Peyer's patch (tissue), 4 donors: Measurements from ENCODE around the gene PDE4B. TPM values are rescaled to one million over a fixed set of nuclear protein-coding genes. Genes with fewer than 3 reads are reported as not detected.

Source experiments
- DNase-seq, 3 donors: peaks; one replicate each; pipeline ENCODE4 v3.0.0-alpha.2; 2017 to 2019
- H3K27ac ChIP-seq, 4 donors: fragments of 200-600 bp; sonication (generic); one replicate each; pipeline ENCODE4 v1.5.1; 2016 to 2019
- H3K27me3 ChIP-seq, 2 donors: fragments of 200-600 bp; sonication (generic); one replicate each; pipeline ENCODE4 v1.5.1; 2019
- H3K36me3 ChIP-seq, 3 donors: fragments of 200-600 bp; sonication (generic); one replicate each; pipeline ENCODE4 v1.5.1; 2016 to 2019
- H3K4me1 ChIP-seq, 4 donors: fragments of 200-600 bp; sonication (generic); one replicate each; pipeline ENCODE4 v1.5.1; 2016 to 2019
- H3K4me3 ChIP-seq, 4 donors: fragments of 200-600 bp; sonication (generic); 1 replicate in 3 of 4; 2 replicates in 1 of 4; pipeline ENCODE4 v1.5.1; 2016 to 2019; ENCODE audit warnings: mild to moderate bottlenecking in 1 of 4
- H3K9me3 ChIP-seq, 4 donors: fragments of 200-600 bp; sonication (generic); one replicate each; pipeline ENCODE4 v1.5.1; 2016 to 2019; ENCODE audit warnings: mild to moderate bottlenecking in 1 of 4
- CTCF ChIP-seq, 6 experiments: fragments of 450-650 bp in 4 of 6; fragments of 200-600 bp in 2 of 6; sonication (generic) in 1 of 6; IDR thresholded peaks; one replicate each; pipeline ENCODE4 v1.5.1; 2017 to 2019; ENCODE audit warnings: antibody characterized with exemption in 6 of 6, mild to moderate bottlenecking in 3 of 6, moderate library complexity in 1 of 6
- POLR2A ChIP-seq, 2 donors: fragments of 450-650 bp; IDR thresholded peaks; one replicate each; pipeline ENCODE4 v1.5.1; 2017; ENCODE audit warnings: antibody characterized with exemption in 2 of 2, mild to moderate bottlenecking in 2 of 2, moderate library complexity in 2 of 2
- total RNA-seq, 4 donors: library from RNA; depleted of rRNA; stranded (reverse); fragments of >200 nt; gene quantifications; one replicate each; pipeline ENCODE4 v1.1.0, GENCODE V29; 2016

PDE4B gene
- total RNA-seq, 4 donors from 2014 or later: 2.1 to 96.6 (median 9.6) TPM

GRCh38 chr1:65832296-65832695 is 39.6 kb downstream of the PDE4B start:
- TF ChIP-seq CTCF (IDR thresholded peaks at IDR 0.05): no peak
- no peak for TF ChIP-seq POLR2A (IDR thresholded peaks at IDR 0.05)

GRCh38 chr1:65836686-65837085 is 44.0 kb downstream of the PDE4B start:
- TF ChIP-seq POLR2A (IDR thresholded peaks at IDR 0.05) (no peak), CTCF (IDR thresholded peaks at IDR 0.05) (no peak)
- H3K4me3 ChIP-seq: no peak overlapping the region
- H3K27me3 ChIP-seq: no peaks in the 10 kb centered on the region
- no peaks in the 10 kb centered on the region for H3K4me1 ChIP-seq
- H3K27ac ChIP-seq: no peak overlapping the region
- H3K9me3 ChIP-seq: no peaks in the 10 kb centered on the region
- DNase-seq: no peak
- H3K36me3 ChIP-seq: no peaks in the 10 kb centered on the region

More at GRCh38 chr1:65832296-65832695, 39.6 kb downstream of the PDE4B start:
- Histone ChIP-seq H3K4me1 (no peaks in the 10 kb centered on the region), H3K4me3 (no peak overlapping the region), H3K27ac (no peak overlapping the region), H3K36me3 (no peaks in the 10 kb centered on the region), H3K27me3 (no peaks in the 10 kb centered on the region), H3K9me3 (no peaks in the 10 kb centered on the region)
- no peak for DNase-seq

GRCh38 chr1:65840683-65841082 is 48.0 kb downstream of the PDE4B start:
- H3K4me1 ChIP-seq: no peaks in the 10 kb centered on the region
- H3K27me3 ChIP-seq: no peaks in the 10 kb centered on the region
- no peak for TF ChIP-seq CTCF (IDR thresholded peaks at IDR 0.05)
- no peak for TF ChIP-seq POLR2A (IDR thresholded peaks at IDR 0.05)
- no peaks in the 10 kb centered on the region for H3K9me3 ChIP-seq
- H3K36me3 ChIP-seq: no peaks in the 10 kb centered on the region
- H3K4me3 ChIP-seq: no peak overlapping the region
- DNase-seq: no peak
- H3K27ac ChIP-seq: no peak overlapping the region

GRCh38 chr1:65844296-65844695 is 51.6 kb downstream of the PDE4B start:
- TF ChIP-seq POLR2A (IDR thresholded peaks at IDR 0.05) (no peak), CTCF (IDR thresholded peaks at IDR 0.05) (no peak)
- Histone ChIP-seq H3K4me3 (no peak overlapping the region), H3K27ac (no peak overlapping the region), H3K4me1 (no peaks in the 10 kb centered on the region), H3K36me3 (no peaks in the 10 kb centered on the region), H3K9me3 (no peaks in the 10 kb centered on the region), H3K27me3 (no peaks in the 10 kb centered on the region)
- no peak for DNase-seq

GRCh38 chr1:65844821-65845534 is 52.3 kb downstream of the PDE4B start:
- Histone ChIP-seq H3K4me3 (no peak overlapping the region), H3K9me3 (no peaks in the 10 kb centered on the region), H3K27ac (no peak overlapping the region), H3K4me1 (no peaks in the 10 kb centered on the region), H3K27me3 (no peaks in the 10 kb centered on the region), H3K36me3 (no peaks in the 10 kb centered on the region)
- TF ChIP-seq CTCF (IDR thresholded peaks at IDR 0.05) (no peak), POLR2A (IDR thresholded peaks at IDR 0.05) (no peak)
- DNase-seq: no peak
